GM18526 (cell line): ENCODE results near the gene ZFYVE21.

Experiments
- POLR2A ChIP-seq: IDR thresholded peaks from 3 replicates; pipeline ENCODE4 v1.6.1; 2011; ENCODE audit not compliant: insufficient read length; ENCODE audit errors: extremely low read depth

The ZFYVE21 gene

DNA sequence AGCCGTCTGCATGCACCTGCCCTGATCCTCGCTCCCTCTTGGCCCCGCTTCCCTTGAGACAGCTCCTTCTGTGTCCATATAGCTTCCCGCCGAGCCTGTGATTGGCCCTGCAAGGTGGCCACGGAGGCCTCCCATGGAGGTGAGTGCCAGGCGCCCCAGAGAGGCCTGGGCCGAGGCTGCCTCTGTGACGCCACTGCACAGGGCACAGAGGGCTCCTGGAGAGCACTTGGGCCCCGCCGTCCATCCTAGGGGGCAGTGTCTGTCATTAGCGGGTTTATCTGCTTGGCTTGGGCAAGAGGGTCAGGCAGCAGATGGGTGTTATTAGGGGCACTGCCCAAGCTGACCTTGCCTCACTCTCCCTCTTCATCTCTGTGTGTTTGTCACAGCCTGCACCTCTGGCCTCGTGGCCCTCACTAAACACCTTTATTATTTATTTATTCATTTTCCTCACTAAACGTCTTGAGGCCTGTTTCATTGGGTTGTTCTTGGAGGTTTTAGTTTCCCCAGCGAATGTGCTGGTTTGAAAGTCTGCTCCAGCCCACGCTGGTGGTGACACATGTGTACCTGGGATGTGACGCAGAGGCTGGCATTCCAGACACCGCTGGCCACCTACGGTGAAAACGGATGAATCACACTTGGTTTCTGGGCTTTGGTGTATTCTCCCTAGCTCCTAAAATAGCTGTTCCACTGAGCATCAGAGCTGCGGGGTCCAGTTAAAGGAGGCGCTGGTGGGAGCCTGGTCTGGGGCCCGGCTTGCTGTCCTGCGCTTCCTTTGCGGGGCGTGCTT, 5.9 kb downstream of the ZFYVE21 start:
- no peak for TF ChIP-seq POLR2A

DNA sequence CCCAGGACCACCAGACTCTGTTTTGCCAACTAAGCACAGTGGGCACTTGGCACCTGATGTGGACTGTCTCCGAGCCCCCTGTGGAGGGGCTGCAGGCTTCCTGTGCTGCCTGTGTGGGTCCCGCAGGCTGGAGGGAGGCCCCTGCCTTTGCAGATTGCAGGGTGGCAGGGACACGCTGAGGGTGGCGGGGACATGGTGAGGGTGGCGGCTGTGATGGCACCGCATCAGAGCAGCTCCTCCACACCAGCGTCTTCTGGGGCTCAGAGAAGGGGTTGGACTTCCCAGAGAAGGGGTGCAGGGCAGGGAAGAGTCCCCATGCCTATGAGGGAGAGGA, 8.1 kb downstream of the ZFYVE21 start:
- no peak for TF ChIP-seq POLR2A

DNA sequence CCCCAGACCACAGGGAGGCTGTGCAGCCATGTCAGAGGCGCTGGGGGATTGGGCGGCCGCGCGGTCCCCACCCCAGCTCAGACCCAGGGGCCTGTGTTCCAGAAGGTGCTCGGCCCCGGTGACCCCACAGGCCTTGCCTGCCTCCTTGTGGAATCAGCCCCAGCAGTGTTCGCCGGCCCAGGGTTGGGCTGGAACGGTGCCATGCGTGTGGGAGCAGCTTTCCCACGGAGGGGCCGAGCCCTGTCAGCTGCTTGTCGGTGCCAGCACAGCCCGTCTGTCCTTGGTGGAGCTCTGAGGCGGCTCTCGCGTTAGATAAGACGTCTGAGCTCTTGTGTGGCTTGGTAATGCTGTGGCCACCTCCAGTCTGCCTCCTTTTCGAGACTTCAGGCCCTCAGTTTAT, 8.5 kb downstream of the ZFYVE21 start:
- no peak for TF ChIP-seq POLR2A

DNA sequence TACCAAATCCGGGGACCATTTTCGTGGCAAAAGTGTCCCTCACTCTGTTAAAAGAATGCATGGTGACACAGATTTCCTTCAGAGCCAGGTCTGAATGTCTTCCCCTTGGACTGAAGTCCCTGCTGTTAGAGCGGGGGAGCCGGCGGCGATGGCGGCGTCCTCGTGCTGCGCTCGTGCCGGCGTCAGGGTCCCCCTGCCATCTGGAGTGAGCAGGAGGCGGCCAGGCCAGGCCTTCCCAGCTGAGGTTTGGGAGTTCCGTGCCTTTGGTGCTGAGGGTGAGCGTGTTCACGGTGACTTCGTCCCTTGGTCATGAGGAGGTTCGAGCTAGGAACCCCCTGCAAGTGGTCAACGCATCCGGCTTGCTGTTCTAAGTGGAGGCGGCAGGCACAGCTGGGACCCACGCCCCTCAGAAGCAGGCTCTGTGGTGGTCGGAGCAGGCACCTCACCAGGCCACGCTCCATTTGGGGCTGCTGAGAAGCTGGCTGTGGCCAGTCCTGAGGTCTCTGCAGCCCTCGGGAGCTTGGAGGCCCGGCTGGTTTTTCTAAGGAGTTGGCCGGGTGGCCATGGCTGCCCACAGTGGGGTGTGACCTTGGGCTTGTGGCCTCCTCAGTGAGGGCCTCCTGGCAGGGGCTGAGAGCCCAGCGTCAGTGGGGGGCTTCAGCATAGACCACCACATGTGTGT, 9.5 kb downstream of the ZFYVE21 start:
- TF ChIP-seq POLR2A = no peak

DNA sequence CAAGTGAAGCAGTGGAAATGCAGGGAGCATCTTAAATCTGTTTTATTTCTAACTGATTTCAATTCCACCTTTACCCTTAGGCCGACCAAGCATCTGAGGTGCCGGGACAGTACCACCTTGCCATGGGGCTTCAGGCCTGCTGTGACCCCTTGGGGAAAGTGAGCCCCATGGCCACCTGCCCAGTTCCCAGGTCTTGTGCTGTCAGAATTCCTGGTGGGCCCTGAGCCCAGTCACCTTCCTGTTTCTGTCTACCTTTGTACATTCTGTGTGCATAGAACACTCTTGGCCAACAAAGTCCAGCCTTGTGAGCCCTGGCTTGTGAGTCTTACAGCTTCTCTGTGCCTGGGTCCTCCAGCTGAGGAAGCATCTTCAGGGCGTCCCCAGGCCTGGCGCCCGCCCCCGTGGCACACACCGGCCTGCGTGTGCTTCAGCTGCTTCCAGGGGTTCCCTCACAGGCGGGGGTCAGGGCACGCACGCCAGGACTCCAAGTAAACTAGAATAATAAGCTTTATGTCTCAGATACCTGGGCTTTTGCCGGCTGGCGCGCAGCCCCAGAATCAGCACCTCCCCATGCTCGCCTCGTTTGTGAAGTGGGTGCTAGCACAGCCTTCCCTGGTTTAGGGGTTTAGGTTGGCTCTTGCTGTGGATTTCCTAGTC, 10.3 kb downstream of the ZFYVE21 start:
- TF ChIP-seq POLR2A = no peak

DNA sequence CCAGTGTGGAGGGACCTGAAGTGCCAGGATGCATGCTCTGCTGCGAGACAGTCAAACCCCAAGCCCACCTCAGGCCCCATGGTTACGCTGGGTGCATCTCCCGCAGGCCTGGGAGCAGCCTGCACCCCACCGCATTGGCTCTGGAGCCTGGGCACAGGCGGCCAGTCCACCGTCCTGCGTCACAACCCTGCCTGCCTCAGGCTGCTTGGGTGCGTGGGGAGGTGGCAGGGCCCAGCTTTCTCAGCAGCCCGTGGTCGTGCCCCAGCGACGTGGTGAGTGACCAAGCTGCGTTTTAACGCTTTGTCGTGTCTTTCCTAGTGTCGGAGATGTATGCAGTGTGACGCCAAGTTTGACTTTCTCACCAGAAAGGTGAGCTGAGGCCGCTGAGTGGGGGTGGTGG, 10.9 kb downstream of the ZFYVE21 start:
- TF ChIP-seq POLR2A = no peak

DNA sequence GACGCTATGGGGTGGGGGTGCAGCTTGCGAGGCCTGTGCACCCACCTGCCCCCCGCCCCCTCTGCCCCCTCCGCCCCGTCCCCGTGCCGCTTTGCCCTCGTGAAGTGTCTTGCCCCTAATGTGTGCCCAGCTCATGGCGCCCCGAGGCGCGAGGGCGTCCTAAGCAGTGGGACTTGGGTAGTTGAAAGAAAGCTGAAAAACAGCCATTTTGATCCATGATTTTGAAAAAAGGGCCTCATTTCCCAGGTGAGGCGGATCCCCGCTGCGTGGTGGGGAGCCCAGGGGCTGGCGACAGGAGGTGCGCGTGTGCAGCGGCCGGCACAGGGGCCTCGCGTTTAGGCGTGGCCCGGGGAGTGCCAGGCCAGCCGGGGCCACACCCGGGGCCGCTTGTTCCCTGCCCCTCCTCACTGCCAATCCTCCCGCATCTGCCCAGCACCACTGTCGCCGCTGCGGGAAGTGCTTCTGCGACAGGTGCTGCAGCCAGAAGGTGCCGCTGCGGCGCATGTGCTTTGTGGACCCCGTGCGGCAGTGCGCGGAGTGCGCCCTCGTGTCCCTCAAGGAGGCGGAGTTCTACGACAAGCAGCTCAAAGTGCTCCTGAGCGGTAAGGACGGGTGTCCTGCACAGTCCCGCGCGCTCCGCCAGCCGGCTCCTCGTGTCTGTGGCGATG, 11.8 kb downstream of the ZFYVE21 start:
- TF ChIP-seq POLR2A = no peak

DNA sequence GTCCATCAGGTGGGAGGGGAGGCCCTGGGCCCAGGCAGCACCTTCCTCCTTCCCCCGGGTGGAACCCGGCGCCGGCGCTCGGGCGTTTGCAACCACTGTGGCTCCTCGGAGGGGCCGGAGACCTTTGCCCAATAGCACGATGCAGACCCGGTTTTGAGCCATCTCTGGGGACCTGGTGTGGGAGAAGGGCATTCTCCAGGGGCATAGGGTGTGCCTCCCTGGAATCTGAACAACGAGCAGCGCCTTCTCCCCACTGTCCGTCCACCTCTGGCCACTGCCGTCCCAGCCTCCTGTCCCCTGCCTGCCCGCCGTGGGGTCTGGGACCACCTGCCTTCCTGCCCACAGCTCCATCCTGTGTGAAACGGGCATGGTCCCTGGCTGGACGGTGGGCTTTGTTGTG, 12.5 kb downstream of the ZFYVE21 start:
- no peak for TF ChIP-seq POLR2A

DNA sequence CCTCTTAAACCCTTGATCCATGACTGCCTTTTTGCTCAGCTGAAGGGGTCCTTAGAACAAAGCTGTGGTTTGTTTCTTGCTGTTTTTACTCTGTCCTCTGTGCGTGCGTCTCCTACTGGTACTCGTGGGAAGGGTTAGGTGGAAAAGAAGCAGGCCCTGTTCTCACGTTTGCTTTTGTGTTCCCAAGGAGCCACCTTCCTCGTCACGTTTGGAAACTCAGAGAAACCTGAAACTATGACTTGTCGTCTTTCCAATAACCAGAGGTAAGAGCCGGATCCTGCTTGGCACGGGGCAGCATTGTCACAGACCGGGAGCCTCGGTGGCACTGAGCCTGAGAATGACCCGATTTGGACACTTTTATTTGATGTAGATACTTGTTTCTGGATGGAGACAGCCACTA, 13.1 kb downstream of the ZFYVE21 start:
- TF ChIP-seq POLR2A = no peak

DNA sequence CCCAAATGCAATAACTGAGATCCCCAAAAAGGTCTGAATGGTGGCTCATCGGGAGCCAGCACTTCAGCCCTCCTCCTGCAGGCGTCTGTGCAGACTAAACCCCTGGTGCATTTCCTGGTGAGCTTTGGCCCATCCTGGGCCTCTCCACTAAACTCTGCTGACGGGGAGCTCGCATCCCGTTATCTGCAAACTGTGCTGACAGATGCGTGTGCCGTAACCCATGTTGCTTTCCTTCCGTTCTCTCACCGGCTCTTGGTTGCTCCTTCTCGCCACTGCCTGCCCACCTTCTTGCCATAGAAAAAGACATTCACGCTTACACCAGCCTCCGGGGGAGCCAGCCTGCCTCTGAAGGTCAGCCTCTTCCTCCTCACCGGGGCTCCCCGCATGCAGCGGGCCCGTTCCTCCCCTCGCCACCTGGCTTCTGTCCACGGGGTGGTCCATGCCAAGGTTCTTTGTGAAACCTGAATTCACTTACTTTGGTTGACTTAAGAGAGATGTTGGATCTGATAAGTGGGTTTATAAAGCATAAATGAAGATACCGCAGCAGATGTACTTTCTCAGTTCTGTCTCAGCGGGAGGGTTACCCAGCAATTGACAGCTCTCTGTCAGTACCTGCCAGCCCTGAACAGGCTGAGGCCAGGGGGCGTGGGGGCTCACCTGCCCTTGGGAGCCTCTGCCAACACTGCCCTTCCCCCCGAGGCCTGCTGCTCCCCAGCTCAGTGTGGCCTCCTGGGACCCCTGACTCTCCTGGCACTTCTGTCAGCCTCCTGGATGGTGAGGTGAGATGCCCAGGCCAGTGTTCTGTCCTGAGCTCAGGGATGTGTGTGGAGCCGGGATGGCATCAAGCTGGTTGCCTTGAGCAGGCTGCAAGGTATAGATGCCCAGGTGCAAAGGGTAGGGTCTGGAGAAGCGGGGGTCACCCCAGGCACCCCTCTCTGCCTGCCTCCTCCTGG, 14.2 kb downstream of the ZFYVE21 start:
- no peak for TF ChIP-seq POLR2A

DNA sequence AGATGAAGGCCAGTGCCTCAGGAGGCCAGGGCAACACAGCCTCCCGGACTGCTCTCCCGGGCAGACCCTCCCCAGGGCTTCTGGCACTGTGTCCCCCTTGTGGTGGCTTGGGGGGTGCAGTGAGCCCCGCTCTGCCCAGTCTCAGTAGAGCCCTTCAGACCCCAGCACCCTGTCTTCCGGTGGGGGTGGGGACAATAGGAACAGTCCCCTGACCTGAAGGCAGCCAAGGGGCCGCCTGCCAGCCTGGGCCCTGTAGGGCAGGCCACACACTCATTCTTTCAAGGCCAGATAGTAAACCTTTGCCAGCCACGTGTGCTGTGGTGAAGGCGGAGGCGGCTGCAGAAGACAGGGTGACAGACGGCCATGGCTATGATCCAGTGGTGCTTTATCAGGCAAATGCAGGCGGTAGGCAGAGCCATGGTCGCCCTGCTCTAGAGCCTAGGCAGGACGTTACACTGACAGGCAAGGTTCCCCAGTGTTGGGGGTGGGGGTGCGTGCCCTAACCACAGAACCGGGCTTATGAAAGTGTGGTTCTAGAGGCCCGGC, 15.0 kb downstream of the ZFYVE21 start:
- TF ChIP-seq POLR2A = no peak

DNA sequence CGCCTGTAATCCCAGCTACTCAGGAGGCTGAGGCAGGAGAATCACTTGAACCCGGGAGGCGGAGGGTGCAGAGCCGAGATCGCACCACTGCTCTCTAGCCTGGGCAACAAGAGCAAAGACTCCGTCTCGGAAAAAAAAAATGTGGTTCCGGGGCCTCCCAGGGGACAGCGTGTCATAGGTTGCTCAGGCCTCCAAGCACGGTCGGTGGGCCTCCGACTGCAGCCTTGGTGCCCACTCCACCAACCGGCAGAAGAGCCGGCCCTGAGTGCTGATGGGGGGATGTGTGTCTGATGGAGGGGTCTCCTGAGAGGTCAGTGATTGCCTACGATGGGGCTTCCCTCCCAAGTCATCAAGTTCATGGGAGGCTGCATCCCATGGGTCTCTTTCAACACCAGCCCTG, 15.9 kb downstream of the ZFYVE21 start:
- TF ChIP-seq POLR2A = no peak

DNA sequence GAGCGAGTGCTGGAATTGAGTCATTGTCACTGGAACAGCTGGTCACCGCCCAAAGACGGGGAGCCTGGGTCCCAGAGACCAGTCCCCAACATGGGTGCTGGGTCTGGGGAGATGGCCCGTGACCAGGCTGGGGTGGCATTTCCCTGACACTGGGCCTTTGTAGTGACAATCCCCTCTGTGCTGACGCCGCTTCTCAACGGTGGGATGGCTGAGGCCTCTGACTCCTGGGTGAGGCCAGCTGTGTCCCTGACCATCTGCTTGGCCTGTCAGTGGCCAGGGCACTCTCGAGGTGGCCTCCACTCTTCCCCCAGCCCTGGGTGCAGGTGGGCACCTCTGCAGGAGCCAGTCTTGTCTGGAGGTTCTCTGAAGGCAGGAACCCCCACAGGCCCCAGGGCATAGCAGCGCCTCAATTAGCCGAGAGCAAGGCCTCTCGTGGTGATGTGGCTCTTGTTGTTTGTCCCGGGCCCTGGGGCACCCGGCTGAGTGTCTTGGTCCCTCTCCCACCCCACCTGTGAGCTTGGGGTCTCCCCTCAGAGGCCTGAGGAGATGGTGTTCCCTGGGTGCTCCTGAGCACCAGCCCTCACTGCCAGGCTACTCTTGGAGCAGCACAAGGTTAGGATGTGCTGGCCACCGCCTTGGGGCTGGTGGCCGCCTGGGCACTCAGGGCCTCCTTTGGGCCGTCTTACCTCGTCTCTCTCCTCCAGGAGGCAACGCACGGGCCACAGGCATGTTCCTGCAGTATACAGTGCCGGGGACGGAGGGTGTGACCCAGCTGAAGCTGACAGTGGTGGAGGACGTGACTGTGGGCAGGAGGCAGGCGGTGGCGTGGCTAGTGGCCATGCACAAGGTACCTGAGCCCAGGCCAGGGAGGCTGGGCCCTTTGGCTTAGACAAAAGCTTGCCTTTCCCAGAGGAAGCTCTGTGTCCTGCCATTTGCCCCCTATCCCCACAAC, 16.6 kb downstream of the ZFYVE21 start:
- no peak for TF ChIP-seq POLR2A
